ENCODE results near the gene VPS37C.
"Not testable (repeated sequence)": the region's sequence is repeated elsewhere in the genome, so short reads cannot be mapped to it uniquely, and the experiment has no call there.

VPS37C gene

DNA sequence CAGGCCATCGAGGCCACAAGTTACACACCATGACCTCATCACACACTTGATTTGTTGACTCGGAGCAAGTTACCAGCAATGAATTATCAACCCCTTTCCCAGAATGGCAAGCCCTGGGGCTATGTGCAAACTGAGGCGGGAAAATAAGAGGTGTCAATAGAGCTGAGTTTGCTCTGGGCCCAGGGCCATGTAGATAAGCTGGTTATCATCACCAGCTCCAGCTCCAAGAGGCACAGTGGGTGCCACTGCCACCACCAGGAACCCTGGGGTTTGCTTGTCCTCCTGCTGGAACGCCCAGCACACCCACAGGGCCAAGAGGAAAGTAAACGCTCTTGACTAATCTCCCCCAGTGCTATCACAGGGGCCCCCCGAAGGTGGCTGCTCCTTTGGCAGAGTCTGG is 13.0 kb upstream of the VPS37C start:
- no peak for DNase-seq

DNA sequence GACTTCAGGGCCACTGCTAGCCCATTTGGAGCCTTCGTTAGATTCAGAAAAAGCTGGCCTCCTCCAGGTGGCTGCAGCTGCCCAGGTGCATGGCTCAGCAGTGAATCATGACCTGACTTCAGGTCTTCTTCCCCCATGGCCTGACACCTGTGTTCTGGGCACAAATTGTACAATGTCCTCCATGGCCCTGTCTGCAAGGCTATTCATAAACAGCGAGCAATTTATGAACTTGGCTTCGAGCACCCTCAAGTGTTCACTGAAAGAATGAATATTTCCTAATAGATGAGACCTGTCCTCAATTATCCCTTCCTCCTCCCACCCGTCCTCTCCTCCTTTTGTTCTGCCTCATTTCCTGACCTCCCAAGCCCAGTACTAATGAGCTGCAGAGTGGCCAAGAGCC is 12.2 kb upstream of the VPS37C start:
- no peak for DNase-seq

DNA sequence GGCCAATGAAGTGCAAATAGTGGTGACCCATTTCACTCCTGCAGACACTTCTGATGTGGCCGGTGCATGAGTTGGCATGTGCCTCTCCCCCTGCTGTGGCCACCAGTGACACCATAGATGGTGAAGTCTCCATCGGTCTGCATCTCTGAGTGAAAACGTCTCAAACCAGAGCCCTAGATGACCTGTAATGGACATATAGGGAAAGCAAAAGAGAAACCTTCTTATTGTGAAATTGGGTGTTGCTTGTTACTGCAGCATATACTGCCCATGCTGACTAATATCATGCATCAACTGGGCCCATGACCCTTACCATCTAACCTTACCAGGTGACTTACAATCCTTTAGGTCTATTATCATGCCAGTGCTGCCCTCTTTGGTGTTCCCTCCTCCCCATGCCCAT is 11.7 kb upstream of the VPS37C start:
- no peak for DNase-seq

DNA sequence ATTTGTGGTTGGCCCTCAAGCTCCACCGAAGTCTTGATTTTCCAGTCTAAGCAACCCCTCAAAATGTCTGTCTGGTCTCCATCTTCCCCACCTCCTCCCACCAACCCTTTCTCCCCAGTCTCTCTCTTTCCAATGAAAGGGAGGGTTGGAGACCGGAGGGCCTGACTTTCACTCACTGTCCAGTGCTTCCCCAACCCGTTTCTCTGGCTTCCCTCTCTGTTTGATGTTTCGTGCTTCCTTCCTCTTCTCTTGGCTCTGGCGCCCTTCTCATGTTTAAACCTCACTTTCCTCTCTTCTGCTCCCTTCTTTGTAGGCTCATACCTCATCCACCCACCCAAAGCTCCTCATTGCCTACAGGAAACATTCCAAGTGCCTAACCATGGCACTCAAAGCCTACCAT is 11.1 kb upstream of the VPS37C start:
- no peak for DNase-seq

DNA sequence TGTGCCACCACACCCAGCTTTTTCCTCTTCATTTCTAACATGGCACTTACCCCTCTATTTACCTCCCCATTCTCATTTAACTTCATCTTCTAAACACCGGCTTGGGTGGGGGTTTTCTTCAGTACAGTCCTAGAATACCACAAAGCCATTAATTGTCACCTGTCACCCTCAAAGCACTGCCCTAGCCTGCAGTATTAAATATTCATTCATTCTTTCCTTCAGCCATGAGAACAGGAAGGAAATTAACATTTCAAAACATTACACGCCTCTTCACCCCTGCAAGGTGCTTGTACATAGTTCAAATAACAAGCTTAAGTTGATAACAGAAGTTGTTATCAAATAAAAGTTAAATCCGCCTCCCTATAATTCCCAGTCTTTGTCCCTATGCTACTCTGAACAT is 10.7 kb upstream of the VPS37C start:
- DNase-seq: no peak

DNA sequence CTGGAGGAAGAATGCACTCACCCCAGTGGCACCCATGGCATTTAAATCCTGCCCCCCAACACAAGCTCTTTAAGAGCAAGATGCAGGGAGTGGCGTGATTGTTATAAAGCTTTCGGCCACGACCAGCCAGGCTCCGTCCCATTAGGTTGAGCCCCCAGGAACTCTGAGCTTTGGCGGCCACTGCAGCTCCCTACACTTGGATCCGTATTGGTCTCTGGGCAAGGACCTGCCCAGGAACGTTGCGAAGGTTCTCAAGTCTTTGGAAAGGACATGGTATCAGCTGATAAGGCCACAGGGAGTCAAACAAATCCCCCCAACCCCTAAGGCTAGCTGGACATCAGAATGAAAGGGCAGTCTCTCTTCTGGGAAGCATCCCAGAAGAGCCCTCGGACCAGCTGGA is 9.3 kb upstream of the VPS37C start:
- DNase-seq: no peak

DNA sequence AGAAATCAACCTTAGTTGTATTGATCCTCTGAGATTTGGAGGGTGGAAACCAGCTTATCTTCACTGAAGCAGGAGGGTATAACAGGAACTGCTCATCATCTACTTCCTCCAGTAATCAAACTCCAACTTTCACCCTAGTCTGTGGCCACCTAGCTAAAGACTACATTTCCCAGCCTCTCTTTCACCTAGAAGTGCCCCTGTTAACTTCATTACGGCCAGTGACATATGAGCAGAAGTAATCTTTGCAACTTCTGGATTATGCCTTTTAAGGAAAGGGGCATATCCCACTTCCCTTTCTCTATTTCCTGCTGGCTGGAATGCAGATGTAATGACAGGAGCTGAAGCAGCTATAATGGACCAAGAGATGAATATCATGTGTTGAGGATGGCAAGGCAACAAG is 7.6 kb upstream of the VPS37C start:
- DNase-seq: no peak

DNA sequence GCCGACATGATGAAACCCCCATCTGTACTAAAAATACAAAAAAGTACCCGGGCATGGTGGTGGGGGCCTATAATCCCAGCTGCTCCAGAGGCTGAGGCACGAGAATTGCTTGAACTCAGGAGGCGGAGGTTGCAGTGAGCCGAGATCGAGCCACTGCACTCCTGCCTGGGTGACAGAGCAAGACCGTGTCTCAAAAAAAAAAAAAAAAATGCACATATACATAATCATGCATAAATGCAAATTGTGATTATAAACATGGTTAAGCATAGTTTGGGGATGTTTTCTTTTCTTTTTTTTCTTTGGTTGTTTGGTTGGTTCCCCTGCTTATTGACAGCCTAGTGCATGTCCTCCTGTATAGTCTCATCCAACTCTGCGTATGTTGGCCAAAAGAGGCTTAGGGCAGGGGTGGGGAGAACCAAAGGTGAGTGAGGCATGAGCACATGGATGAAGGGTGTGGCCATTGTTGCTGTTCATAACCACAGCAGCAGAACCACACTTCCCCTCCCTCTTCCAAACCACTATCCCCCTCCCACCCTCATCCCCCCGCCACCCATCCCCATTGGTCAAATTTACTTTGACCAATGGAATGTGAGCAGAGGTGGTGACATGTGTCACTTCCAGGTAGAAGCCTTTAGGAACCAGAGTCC is 6.9 kb upstream of the VPS37C start:
- DNase-seq: no peak

DNA sequence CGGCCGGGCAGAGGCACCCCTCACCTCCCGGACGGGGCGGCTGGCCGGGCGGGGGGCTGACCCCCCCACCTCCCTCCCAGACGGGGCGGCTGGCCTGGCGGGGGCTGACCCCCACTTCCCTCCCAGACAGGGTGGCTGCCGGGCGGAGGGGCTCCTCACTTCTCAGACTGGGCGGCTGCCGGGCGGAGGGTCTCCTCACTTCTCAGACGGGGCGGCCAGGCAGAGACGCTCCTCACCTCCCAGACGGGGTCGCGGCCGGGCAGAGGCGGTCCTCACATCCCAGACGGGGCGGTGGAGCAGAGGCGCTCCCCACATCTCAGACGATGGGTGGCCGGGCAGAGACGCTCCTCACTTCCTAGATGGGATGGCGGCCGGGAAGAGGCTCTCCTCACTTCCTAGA is 5.1 kb upstream of the VPS37C start:
- DNase-seq: not testable (repeated sequence)

DNA sequence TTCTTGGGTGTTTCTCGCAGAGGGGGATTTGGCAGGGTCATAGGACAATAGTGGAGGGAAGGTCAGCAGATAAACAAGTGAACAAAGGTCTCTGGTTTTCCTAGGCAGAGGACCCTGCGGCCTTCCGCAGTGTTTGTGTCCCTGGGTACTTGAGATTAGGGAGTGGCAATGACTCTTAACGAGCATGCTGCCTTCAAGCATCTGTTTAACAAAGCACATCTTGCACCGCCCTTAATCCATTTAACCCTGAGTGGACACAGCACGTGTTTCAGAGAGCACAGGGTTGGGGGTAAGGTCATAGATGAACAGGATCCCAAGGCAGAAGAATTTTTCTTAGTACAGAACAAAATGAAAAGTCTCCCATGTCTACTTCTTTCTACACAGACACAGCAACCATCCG is 4.6 kb upstream of the VPS37C start:
- not testable (repeated sequence) for DNase-seq

DNA sequence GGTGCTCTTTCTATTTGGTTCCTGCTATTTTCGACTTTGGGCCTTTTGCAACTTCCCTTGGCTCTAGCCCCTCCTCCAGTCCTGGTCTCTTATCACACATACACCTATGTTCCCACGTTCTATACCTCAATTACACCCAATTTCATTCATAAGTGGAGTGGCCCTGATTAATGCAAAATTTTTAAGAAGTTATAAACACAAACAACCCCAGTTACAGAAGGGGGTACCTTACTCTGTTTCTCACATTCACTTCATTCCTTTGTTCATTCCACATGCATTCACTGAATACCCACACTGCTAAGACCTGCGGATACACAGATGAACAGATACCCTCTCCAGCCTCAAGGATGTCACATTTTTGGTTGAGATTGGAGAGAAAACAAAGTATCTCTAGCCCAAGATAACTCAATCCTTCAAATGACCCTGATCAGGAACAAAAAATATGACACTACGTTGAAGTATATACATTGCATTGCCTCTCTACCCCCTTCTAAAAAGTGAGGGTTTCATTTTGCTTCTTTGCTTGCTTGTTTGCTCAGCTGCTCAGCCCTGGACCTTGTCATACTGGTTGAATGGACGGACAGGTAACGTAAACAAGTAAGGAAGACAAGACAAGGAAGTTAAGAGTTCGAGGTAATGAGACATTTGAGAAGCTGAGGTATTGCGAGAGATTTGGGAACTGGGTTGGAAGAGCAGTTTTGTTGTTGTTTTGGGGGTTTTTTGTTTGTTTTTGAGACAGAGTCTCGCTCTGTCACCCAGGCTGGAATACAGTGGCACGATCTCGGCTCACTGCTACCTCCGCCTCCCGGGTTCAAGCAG is 3.6 kb upstream of the VPS37C start:
- DNase-seq: no peak

DNA sequence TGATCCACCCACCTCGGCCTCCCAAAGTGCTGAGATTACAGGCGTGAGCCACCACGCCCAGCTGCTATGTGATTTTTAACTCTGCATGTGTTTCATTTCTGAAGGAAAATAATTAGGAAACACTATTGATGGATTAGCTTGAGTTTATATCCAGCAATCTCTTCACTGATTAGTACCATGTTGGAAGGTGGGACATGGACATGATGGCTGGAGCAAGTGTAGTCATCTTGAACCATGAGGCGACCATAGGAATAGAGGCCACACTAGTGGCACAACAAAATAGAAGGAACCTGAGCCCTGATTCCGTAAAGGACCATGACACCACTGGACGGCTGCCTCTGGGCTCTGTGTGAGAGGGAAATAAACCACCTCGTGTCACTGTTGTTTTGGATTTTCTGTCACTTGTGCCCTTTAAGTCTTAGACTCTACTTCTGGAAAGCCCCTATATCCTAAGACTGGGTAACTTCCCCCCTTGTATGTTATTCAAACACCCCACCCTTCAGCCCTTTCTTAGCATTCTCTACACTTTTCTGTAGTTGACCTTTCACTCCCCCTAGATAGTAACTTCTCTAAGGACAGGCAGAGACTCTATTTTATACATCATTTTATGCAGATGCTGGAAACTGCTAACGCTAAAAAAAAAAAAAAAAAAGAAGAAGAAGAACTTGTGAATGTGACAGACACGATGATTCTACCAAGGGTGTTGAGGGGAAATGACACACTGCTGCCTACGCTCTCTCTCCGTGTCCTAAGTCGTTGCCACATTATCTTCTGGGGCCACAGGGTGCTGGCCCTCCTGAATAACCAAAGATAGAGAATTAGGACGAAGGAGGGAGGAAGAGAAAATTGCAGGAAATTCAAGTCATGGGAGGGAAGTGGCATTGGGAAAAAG is 2.7 kb upstream of the VPS37C start:
- no peak for DNase-seq

DNA sequence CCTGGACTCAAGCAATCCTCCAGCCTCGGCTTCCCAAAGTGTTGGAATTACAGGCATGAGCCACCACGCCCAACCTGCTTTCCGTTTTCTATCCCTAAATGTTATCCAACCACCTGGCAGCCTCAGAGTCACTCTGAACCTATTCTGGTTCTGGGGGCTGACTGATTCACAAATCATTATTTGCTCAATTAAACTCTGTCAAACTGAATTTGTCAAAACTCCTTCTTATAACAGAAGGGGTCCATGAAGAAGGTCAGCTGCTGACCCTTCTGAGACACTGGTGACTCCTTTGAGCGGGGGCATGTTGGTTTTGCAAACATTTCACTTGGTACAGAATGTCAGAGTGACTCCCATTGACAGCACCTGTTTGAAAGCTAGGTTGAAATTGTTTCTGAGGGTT is 1.8 kb upstream of the VPS37C start:
- DNase-seq: no peak

DNA sequence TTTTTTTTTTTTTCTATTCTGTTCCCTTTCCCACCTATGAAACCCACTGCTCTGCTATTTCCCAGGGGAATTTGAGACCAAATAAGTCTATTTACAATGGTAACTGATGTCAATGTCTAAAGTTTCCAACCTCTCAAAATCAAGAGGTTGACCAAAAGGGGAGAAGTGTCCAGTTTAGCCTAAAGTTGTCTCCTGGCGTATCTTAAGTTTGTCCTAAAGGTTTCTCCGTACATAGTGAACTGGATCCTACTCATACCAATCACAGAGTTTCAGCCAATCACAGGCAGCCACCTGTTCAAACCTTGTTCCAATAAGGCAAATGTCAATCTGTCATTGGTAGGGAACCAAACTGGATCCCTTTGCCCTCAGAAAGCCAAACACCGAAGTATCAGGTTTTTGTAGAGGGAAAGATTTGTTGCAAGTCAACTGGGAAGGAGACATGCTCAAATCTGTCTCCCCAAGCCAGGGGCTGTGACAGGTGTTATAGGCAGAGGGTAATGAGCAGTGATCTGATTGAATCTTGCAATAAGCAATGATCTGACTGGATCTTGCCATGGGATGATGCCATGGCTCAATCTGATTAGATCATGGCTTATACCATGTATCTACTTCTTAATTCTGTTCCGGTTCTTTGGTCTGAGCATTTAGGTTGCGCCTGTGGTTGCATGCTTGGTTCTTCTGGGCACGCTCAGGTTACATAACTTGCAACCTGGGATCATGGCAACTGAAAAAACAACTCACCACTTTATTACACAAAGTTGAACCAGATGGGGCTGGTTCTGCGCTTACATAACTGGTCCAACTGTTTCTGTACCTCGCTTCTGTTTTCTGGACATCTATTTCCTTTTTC is 1.1 kb upstream of the VPS37C start:
- peak; percentile 49 for DNase-seq

DNA sequence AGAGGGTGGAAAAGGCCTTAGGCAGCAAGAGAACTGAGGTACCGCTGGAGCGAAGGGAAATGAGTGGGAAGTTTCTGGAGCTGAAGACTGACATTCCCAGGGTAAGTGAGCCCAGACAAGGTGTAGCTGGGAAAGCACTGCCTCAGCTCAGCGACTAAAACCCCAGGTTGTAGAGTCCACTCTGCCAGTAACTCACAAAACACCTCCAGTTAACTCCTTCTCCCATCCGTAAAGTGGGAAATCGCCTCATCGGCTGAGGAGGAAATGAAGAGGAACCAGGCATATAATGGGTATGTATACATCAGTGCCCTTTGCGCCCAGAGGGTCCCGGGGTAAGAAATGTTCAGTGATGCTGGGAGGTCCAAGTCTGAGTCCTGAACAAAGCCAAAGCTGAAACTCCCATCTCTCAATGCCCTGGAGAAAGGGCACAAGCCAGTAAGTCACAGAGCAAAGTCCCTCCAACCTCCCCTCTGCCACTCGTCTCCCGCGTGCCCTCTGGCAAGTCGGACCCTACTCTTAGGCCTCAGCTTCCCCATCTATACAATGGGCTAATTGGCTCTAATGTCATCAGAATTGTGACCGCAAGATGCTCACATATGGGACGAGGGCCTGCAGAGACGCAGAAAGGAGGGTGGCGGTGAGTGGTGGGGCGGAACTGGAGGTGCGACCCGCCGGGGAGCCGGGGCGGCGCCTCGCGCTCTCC is 588 bp downstream of the VPS37C start:
- no peak for DNase-seq

DNA sequence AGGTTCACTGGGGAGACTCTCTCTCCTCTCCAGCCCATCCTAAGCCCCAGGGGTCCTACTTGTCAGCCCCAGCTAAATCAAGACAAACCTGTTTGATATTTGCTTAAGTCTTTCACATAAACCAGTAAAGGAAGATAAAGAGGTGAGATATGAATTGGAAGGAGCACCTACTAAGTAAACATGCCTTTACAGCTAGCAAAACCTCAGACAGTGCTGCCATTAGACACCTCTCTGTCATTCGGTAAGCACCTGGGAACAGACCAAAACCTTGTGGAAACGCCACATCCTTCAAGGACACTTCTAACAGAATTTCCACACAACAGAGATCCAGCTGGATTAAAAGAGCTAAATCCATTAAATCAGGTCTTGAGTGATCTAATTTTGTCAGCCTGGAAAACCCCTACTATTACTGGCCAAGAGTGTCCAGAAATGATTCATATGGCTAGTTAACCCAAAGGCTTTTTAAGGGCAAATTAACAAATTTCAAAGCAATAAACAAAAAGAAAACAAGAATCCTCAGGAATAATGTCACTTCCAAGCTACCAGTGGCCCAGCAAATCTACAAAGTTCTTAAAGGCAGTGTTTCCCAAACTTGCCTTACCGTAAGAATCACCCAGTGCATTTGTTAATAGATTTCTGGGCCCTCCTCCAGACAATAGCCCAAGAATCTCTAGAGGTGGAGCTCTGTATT is 2.4 kb downstream of the VPS37C start:
- DNase-seq: no peak

DNA sequence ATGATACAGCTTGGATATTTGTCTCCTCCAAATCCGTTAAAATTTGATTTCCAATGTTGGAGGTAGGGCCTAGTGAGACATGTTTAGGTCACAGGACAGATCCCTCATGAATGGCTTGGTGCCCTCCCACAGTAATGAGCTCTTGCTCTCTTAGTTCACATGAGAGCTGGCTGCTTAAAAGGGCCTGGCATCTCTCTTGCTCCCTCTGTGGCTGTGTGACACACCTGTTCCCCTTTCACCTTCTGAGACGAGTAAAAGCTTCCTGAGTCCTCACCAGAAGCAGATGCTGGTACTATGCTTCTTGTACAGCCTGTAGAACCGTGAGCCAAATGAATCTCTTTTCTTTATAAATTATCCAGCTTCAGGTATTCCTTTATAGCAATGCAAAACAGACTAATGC is 3.5 kb downstream of the VPS37C start:
- DNase-seq: no peak

DNA sequence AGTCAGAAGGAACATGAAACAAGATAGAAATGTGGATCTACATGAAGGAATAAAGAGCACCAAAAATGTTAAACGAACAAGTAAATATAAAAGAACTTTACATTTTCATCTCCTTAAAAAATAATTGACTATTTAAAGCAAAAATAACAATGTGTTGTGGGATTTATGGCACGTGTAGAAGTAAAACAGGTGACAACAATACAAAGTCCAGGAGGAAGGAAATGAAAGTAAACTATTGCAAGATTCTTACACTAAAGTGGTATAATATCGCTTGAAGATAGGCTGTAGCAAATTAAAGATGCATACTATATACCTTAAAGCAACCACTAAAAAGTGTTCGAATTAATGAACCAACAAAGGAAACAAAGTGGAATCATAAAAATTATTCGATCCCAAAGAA is 5.5 kb downstream of the VPS37C start:
- DNase-seq: no peak

DNA sequence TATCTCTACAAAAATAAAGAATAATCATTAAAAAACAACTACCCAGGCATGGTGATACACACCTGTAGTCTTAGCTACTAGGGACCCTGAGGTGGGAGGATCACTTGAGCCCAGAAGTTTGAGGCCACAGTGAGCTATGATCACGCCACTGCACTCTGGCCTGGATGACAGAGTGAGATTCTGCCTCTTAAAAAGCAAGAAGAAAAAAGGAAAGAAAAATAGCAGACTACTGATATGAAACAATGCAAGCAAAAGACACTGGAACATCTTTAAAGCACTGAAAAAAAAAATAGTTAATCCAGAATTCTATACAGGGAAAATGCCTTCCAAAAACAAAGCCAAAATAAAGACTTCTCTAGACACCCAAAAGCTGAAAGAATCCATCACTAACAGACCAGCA is 5.9 kb downstream of the VPS37C start:
- no peak for DNase-seq

DNA sequence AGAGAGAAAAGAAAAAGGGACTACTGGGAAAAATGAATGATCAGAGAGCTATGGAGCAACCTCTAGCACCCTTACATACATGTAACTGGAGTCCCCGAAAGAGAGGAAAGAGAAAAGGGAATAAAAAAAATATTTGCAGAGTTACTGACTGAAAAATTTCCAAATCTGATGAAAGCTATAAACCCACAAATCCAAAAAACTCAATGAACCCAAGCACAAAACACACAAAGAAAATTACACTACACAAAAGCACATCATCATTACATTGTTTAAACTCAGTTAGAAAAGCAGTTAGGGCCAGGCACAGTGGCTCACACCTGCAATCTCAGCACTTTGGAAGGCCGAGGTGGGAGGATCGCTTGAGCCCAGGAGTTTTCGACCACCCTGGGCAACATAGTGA is 6.7 kb downstream of the VPS37C start:
- no peak for DNase-seq

DNA sequence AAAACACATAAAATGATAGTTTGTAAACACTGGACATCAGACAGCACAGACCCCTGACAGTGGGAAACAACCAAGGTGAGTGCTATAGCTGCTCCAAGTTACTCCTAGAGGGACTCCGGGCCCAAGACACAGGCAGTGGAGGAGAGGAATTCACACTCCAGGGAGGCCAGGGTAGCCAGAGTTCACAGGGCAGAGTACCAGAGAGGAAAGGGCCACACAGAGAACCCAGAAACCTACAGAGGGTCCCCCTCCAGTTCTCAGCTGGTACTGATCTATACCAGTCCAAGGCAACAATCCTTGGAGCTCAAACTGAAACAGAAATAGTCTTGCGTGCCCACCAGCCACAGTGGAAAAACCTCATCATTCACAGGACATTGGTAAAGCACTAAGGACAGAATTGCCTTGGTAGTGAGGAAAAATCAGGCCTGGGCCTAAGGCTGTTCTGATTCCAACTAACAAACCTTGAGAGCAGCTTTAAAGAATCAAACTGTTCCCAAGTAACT is 7.6 kb downstream of the VPS37C start:
- DNase-seq: no peak

Data from NCI-H1436 (cell line).